Peyer's patch (tissue), 4 donors: Measurements from ENCODE around the gene PILRB.

ENCODE experiments used
- CTCF ChIP-seq, 6 experiments: fragments of 450-650 bp in 4 of 6; fragments of 200-600 bp in 2 of 6; sonication (generic) in 1 of 6; IDR thresholded peaks; one replicate each; pipeline ENCODE4 v1.5.1; 2017 to 2019; ENCODE audit warnings: antibody characterized with exemption in 6 of 6, mild to moderate bottlenecking in 3 of 6, moderate library complexity in 1 of 6
- POLR2A ChIP-seq, 2 donors: fragments of 450-650 bp; IDR thresholded peaks; one replicate each; pipeline ENCODE4 v1.5.1; 2017; ENCODE audit warnings: antibody characterized with exemption in 2 of 2, mild to moderate bottlenecking in 2 of 2, moderate library complexity in 2 of 2

DNA sequence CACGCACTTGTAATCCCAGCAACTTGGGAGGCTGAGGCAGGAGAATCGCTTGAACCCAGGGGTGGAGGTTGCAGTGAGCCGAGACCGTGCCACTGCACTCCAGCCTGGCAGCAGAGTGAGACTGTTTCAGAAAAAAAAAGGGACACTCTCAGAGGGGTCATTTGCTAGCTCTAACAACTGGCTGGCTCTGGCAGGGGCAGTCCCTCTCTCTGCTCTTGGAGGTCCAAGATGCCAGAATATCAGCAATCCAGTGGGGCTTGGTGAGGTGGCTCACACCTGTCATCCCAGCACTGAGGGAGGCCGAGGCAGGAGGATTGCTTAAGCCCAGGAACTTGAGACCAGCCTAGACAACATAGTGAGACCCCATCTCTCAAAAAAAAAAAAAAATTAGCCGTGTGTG, 12.8 kb downstream of the PILRB start:
- no peak for TF ChIP-seq CTCF (IDR thresholded peaks at IDR 0.05)
- TF ChIP-seq POLR2A (IDR thresholded peaks at IDR 0.05), result no peak
